KMS-11 (cell line): ENCODE results near the gene SLC15A5.

Source experiments
- H2AFZ ChIP-seq: fragments of 200-600 bp; sonication (generic); 2 replicates; pipeline ENCODE4 v1.6.1; 2016; ENCODE audit warnings: antibody characterized with exemption, mixed run types, low read depth
- H3K27ac ChIP-seq: fragments of 200-600 bp; sonication (generic); 2 replicates; pipeline ENCODE4 v1.6.1; 2016; ENCODE audit warnings: mild to moderate bottlenecking, mixed run types
- H3K27me3 ChIP-seq: fragments of 200-600 bp; sonication (generic); 2 replicates; pipeline ENCODE4 v1.6.1; 2017; ENCODE audit warnings: mild to moderate bottlenecking, low read depth, mixed run types, moderate library complexity; ENCODE audit not compliant: insufficient read depth
- H3K36me3 ChIP-seq: fragments of 200-600 bp; sonication (generic); 2 replicates; pipeline ENCODE4 v1.6.1; 2017; ENCODE audit warnings: mild to moderate bottlenecking, mixed run types; ENCODE audit not compliant: insufficient read depth
- H3K4me1 ChIP-seq: fragments of 200-600 bp; sonication (generic); 2 replicates; pipeline ENCODE4 v1.6.1; 2016; ENCODE audit warnings: mild to moderate bottlenecking, low read depth, mixed run types; ENCODE audit not compliant: poor library complexity, severe bottlenecking
- H3K4me2 ChIP-seq: fragments of 200-600 bp; sonication (generic); 2 replicates; pipeline ENCODE4 v1.7.0; 2016; ENCODE audit warnings: mild to moderate bottlenecking, mixed run types
- H3K4me3 ChIP-seq: fragments of 200-600 bp; sonication (generic); IDR thresholded peaks from 2 replicates; pipeline ENCODE4 v1.6.1; 2017; ENCODE audit warnings: low read depth, low read length, mixed read lengths; ENCODE audit not compliant: insufficient read depth
- H3K79me2 ChIP-seq: fragments of 200-600 bp; sonication (generic); 2 replicates; pipeline ENCODE4 v1.6.1; 2016; ENCODE audit warnings: low read depth, mixed run types; ENCODE audit not compliant: insufficient read depth
- H3K9ac ChIP-seq: fragments of 200-600 bp; sonication (generic); 2 replicates; pipeline ENCODE4 v1.6.1; 2016; ENCODE audit warnings: mild to moderate bottlenecking, mixed run types
- H4K20me1 ChIP-seq: fragments of 200-600 bp; sonication (generic); 2 replicates; pipeline ENCODE4 v1.6.1; 2016; ENCODE audit warnings: mild to moderate bottlenecking, mixed run types; ENCODE audit not compliant: insufficient read depth
- CTCF ChIP-seq: fragments of 200-600 bp; sonication (generic); conservative IDR thresholded peaks from 2 replicates; pipeline ENCODE4 v1.6.1; 2017; ENCODE audit warnings: low read depth, mild to moderate bottlenecking, antibody characterized with exemption, low read length, moderate library complexity, mixed read lengths

Gene SLC15A5

DNA sequence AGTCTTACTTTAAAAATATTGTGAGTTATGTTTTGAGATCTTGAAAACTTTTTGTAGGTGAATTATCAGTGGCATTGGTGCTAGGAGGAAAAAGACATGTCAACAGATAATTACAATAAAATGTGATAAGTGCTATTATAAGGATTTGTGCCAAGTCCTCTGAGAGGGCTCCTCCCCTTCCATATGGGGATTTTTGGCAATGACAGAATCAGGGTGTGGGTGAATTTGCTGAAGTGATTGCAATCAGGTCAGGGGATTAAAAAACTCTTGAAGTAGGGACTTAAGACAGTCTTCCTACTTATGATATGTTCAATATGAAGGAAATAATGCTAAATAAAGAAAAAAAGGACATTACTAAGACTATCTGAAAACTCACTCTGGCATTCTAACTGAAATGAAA, 122.5 kb downstream of the SLC15A5 start:
- Histone ChIP-seq H3K4me1 (no peaks in the 10 kb centered on the region), H3K36me3 (no peaks in the 10 kb centered on the region), H3K4me3 (no peak overlapping the region), H2AFZ (no peak overlapping the region), H3K27me3 (no peaks in the 10 kb centered on the region), H3K27ac (no peak overlapping the region), H3K4me2 (no peak overlapping the region), H4K20me1 (no peaks in the 10 kb centered on the region), H3K79me2 (no peaks in the 10 kb centered on the region), H3K9ac (no peak overlapping the region)
- TF ChIP-seq CTCF: no peak

DNA sequence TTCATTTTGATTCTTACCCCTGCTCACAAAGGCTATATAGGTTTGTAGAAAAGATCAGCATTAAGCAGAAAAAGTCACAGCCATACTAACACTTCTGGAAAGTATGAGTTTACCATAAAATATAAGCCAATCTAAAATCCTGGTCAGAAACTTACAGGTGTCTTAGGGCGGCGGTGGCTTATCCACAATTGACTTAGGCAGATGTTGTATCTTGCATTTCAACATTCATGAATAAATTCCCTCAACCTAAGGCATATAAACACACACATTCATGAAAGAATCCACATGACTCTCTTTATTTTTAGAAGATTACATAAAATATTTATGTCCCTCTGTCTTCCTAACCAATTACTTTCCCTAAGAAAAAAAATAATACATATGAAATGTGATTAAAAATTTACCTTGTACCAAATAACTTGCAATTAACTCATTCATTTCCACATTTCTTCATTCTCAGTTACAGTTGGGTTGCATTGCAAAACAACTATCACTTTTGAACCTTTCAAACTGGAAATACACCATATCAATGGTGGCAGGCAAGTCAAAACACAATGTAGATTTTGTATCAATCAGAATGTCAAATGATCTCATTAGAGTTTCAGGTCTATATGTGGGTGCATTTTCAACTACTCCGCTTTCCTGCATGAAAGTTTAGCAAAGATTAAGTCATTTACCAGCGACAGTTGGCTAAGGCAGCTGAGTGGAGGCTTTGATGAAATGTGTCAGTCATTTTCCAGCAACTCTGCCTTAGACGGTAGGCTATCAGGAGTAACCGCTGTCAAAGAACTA, 124.4 kb downstream of the SLC15A5 start:
- H2AFZ ChIP-seq: no peak overlapping the region
- no peak overlapping the region for H3K4me3 ChIP-seq
- no peak for TF ChIP-seq CTCF
- H3K4me1 ChIP-seq: no peaks in the 10 kb centered on the region
- no peaks in the 10 kb centered on the region for H3K27me3 ChIP-seq
- no peak overlapping the region for H3K4me2 ChIP-seq
- H3K36me3 ChIP-seq: no peaks in the 10 kb centered on the region
- H4K20me1 ChIP-seq: no peaks in the 10 kb centered on the region
- H3K79me2 ChIP-seq: no peaks in the 10 kb centered on the region
- no peak overlapping the region for H3K27ac ChIP-seq
- no peak overlapping the region for H3K9ac ChIP-seq

DNA sequence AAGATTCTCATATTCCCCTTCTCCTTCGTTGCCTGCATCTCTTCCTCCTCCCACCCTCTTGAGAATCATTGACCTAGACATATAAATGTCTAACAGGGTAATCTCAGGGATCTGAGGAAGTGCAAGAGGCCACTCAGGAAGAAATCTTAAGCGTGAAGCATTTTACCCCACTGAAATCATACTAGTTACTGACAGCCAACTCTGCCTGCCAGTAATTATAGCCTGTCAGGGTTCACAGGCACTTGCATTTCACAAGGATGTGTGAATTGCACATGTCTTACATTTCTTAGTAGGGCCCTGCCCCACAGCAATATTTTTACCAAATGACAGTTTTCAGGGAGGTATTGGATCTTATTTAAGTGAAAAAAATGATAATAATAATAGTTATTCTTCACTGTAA, 127.2 kb downstream of the SLC15A5 start:
- no peaks in the 10 kb centered on the region for H3K27me3 ChIP-seq

GRCh38 chr12:16148938-16149337, 128.5 kb downstream of the SLC15A5 start:
- no peaks in the 10 kb centered on the region for H3K27me3 ChIP-seq
- no peak for TF ChIP-seq CTCF
- no peak overlapping the region for H2AFZ ChIP-seq

More for the DNA sequence above, 127.2 kb downstream of the SLC15A5 start:
- H4K20me1 ChIP-seq: no peaks in the 10 kb centered on the region
- H3K36me3 ChIP-seq: no peaks in the 10 kb centered on the region
- H2AFZ ChIP-seq: no peak overlapping the region
- H3K9ac ChIP-seq: no peak overlapping the region
- no peaks in the 10 kb centered on the region for H3K4me1 ChIP-seq
- TF ChIP-seq CTCF: no peak
- no peaks in the 10 kb centered on the region for H3K79me2 ChIP-seq
- no peak overlapping the region for H3K27ac ChIP-seq
- no peak overlapping the region for H3K4me2 ChIP-seq
- H3K4me3 ChIP-seq: no peak overlapping the region

More at GRCh38 chr12:16148938-16149337, 128.5 kb downstream of the SLC15A5 start:
- no peak overlapping the region for H3K4me2 ChIP-seq
- H3K4me3 ChIP-seq: no peak overlapping the region
- H3K9ac ChIP-seq: no peak overlapping the region
- H3K4me1 ChIP-seq: no peaks in the 10 kb centered on the region
- no peaks in the 10 kb centered on the region for H3K36me3 ChIP-seq
- H4K20me1 ChIP-seq: no peaks in the 10 kb centered on the region
- H3K27ac ChIP-seq: no peak overlapping the region
- H3K79me2 ChIP-seq: no peaks in the 10 kb centered on the region
